ENCODE measurements around the gene PDCD4. TPM values are rescaled to one million over a fixed set of nuclear protein-coding genes. Genes with fewer than 3 reads are reported as not detected.

Gene PDCD4
- total and polyA plus RNA-seq, 9 donors: 55.1 to 214 (median 162) TPM

DNA sequence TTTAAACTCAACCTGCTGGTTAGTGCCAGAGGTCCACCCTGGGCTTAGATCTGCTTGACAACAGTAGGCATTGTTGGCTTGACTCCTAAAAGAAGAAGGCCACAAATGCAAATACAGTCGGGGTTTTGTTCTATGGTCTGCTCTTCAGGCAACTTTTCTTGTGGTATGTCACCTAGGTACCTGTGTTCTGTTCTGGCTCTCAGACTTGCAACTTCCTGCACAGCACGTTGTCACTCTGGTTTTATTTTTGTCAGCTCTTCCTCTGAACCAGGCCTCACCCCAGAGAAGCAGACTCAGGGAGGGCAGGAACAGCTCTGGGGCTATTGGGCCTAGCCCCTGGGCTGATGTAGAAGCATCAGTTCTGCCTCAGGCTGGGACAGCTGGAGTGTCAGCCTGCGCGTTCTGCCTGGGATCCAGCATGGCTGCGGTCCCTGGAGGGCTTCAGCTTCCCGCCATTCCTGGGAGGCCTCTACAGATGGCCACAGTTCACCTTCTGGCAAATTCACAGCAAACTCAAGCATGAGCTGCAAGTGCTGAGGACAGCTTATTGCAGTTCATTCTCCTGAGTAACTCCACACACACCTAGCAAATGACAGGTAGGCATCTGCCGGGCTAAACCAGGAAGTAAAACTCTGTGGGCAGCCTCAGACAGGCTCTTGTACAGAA lies 11.0 kb upstream of the PDCD4 start:
- no peaks in the 10 kb centered on the region for H3K9me3 ChIP-seq (replicated peaks; ENCODE audit: control insufficient read depth, low read depth, low read length)
- peak overlapping the region; percentile 63 for H3K27ac ChIP-seq (ENCODE audit: low read length)
- H3K4me1 ChIP-seq (ENCODE audit: control insufficient read depth, insufficient read depth, low read length): peaks cover 65% of the 10 kb centered on the region
- no peaks in the 10 kb centered on the region for H3K36me3 ChIP-seq (ENCODE audit: control insufficient read depth, insufficient read depth, low read length)
- H3K27me3 ChIP-seq (ENCODE audit: control insufficient read depth, insufficient read depth, low read length): no peaks in the 10 kb centered on the region
- DNase-seq: no peak
- H3K4me3 ChIP-seq (ENCODE audit: low read length): no peak overlapping the region
- 29% methylated on average over 6 of the region's 7 CpGs for WGBS (ENCODE audit: insufficient coverage)

DNA sequence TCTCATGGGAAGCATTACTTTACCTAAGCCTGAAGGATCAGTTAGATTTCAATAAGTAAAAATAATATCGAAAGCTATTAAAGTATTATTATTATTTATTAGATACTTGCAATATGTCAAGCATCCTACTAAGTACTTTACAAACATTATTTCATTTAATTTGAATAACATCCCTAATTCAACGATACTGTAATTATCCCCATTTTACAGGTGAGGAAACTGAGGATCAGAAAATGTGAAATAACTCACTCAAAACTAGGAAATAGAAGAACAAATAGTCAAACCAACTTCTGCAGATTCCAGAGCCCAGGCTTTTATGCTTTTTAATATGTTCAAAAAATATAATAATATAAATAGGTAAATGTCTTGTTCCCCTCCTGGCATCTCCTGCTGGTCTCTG lies 10.3 kb upstream of the PDCD4 start:
- no peak for DNase-seq
- Histone ChIP-seq H3K4me1 (ENCODE audit: control insufficient read depth, insufficient read depth, low read length) (peaks cover 69% of the 10 kb centered on the region), H3K9me3 (replicated peaks; ENCODE audit: control insufficient read depth, low read depth, low read length) (no peaks in the 10 kb centered on the region), H3K4me3 (ENCODE audit: low read length) (no peak overlapping the region), H3K27me3 (ENCODE audit: control insufficient read depth, insufficient read depth, low read length) (no peaks in the 10 kb centered on the region), H3K27ac (ENCODE audit: low read length) (peak overlapping the region; percentile 6), H3K36me3 (ENCODE audit: control insufficient read depth, insufficient read depth, low read length) (no peaks in the 10 kb centered on the region)
- WGBS (ENCODE audit: insufficient coverage): no CpG with 5 or more reads among the region's 2 CpGs

DNA sequence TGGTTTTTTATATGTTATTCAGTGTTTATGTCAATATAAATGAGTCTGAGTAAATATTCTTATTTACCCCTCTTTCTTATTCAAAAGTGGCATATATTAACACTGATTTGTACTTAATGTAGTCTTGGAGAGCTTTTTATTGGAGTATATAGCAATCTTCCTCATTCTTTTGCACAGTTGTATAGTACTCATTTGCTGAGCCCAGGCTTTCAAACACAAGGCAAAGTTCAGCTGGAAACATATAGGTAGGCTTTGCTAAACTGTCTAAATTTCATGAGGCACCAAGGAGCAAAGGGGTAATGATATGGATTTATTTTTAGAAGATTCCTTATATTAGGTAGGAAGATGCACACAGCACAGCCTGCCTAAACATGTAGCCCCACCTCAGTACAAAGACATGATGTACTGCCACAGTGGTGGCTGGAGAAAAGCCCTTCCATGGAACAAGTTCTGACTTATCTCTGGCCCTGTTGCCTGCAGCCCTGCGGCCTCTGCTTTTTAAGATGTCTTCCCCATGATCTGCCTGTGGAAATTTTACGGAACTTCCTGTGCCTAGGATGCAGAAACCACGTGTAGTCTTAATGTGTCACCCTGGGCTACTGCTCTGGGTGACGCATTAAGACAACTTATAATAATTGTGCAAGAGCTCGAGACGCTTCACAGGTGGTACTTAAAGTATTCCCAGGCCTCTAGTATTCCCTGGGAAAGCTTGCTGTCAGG lies 9.6 kb upstream of the PDCD4 start:
- DNase-seq: peak; percentile 49
- Histone ChIP-seq H3K4me3 (ENCODE audit: low read length) (no peak overlapping the region), H3K36me3 (ENCODE audit: control insufficient read depth, insufficient read depth, low read length) (no peaks in the 10 kb centered on the region), H3K4me1 (ENCODE audit: control insufficient read depth, insufficient read depth, low read length) (peaks cover 73% of the 10 kb centered on the region), H3K27ac (ENCODE audit: low read length) (no peak overlapping the region), H3K9me3 (replicated peaks; ENCODE audit: control insufficient read depth, low read depth, low read length) (no peaks in the 10 kb centered on the region), H3K27me3 (ENCODE audit: control insufficient read depth, insufficient read depth, low read length) (no peaks in the 10 kb centered on the region)
- whole genome bisulfite sequencing (ENCODE audit: insufficient coverage): 61% methylated on average over 6 of the region's 6 CpGs

DNA sequence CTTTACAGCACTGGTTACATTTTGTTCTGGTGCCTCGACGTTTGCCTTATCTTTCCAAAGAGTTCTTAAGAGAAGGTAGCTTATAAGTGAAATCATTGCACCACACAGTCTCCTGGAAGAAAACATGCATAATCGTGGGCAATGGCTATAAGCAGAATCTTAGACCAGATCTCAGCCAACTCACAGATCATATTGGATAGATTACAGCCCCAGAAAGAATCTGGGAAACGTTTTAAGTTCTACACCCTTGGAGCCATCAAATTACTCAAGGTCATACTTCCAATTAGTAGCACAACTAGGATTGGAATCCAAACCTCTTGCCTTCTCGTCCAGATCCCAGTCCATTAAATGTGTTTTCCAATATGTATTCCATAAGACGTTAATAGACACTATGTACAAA lies 8.8 kb upstream of the PDCD4 start:
- Histone ChIP-seq H3K9me3 (replicated peaks; ENCODE audit: control insufficient read depth, low read depth, low read length) (no peaks in the 10 kb centered on the region), H3K4me1 (ENCODE audit: control insufficient read depth, insufficient read depth, low read length) (peaks cover 71% of the 10 kb centered on the region), H3K4me3 (ENCODE audit: low read length) (no peak overlapping the region), H3K36me3 (ENCODE audit: control insufficient read depth, insufficient read depth, low read length) (no peaks in the 10 kb centered on the region), H3K27me3 (ENCODE audit: control insufficient read depth, insufficient read depth, low read length) (no peaks in the 10 kb centered on the region), H3K27ac (ENCODE audit: low read length) (peak overlapping the region; percentile 8)
- no peak for DNase-seq
- 25% methylated on average over 2 of the region's 6 CpGs for WGBS (ENCODE audit: insufficient coverage)

DNA sequence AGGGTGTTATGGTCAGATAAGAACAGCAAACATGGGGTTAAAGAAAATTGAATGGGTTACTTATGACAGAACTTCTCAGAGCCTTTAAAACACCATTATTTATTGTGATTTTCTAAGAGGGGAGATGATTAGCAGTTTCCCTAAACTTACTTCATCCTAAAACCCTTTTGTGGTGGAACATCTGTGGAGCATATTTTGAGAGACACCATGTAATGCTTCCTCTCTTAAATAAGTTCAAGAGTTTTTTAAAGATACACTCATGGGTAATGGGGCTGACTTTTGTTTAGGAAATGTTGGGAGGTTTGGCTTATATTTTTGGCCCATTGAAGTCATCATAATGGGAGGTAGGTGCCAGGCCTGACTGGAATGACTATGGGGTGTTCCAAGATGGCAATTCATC lies 8.4 kb upstream of the PDCD4 start:
- peak; percentile 48 for DNase-seq
- Histone ChIP-seq H3K36me3 (ENCODE audit: control insufficient read depth, insufficient read depth, low read length) (no peaks in the 10 kb centered on the region), H3K4me3 (ENCODE audit: low read length) (no peak overlapping the region), H3K27me3 (ENCODE audit: control insufficient read depth, insufficient read depth, low read length) (no peaks in the 10 kb centered on the region), H3K9me3 (replicated peaks; ENCODE audit: control insufficient read depth, low read depth, low read length) (no peaks in the 10 kb centered on the region), H3K27ac (ENCODE audit: low read length) (peak overlapping the region; percentile 8), H3K4me1 (ENCODE audit: control insufficient read depth, insufficient read depth, low read length) (peaks cover 68% of the 10 kb centered on the region)

DNA sequence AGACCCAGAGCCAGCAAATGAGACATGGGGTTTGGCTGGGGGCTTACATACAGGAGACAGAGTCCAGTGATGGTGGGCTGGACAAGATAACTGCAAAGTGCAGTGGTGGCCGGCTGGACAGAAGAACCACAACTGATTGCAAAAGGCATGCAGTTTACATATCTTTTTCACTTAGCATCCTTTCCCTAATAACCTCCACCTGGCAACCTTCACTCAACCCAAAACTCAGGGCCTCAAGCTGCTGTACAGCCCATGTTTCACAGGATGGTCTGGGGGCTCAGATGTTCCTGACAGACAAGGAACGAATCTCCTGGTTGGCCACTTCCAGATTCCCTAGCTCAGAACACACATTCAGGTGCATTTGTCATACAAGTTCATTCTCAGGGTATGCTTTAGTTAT lies 7.8 kb upstream of the PDCD4 start:
- Histone ChIP-seq H3K9me3 (replicated peaks; ENCODE audit: control insufficient read depth, low read depth, low read length) (no peaks in the 10 kb centered on the region), H3K36me3 (ENCODE audit: control insufficient read depth, insufficient read depth, low read length) (no peaks in the 10 kb centered on the region), H3K27me3 (ENCODE audit: control insufficient read depth, insufficient read depth, low read length) (no peaks in the 10 kb centered on the region), H3K27ac (ENCODE audit: low read length) (no peak overlapping the region), H3K4me1 (ENCODE audit: control insufficient read depth, insufficient read depth, low read length) (peaks cover 62% of the 10 kb centered on the region), H3K4me3 (ENCODE audit: low read length) (no peak overlapping the region)
- DNase-seq: no peak
- 83% methylated on average over 1 of the region's 2 CpGs for WGBS (ENCODE audit: insufficient coverage)

DNA sequence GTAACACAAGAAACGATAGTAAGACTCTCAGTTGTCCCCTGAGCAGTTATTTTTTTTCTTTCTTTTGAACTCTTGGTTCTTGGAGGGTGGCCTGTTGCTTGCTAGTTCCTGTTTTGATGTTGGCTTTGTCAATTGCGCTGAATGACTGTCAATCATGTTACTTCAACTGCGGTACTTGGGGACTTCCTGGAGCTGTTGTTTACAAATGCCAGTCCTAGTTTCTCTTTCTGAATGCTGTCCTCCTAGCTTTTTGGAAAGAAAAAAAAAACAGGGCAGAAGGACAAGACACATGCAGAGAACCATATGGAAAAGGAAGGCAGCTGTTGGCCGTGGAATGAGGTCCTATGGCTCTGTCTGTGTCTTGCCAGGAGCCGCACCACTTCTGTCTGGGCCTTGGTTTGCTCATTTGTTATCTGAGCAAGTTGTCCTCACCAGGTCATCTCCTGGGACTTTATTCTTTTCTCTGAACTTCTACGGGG lies 7.0 kb upstream of the PDCD4 start:
- Histone ChIP-seq H3K4me1 (ENCODE audit: control insufficient read depth, insufficient read depth, low read length) (peaks cover 54% of the 10 kb centered on the region), H3K36me3 (ENCODE audit: control insufficient read depth, insufficient read depth, low read length) (no peaks in the 10 kb centered on the region), H3K4me3 (ENCODE audit: low read length) (no peak overlapping the region), H3K27ac (ENCODE audit: low read length) (peak overlapping the region; percentile 82), H3K27me3 (ENCODE audit: control insufficient read depth, insufficient read depth, low read length) (no peaks in the 10 kb centered on the region), H3K9me3 (replicated peaks; ENCODE audit: control insufficient read depth, low read depth, low read length) (no peaks in the 10 kb centered on the region)
- DNase-seq: peak; percentile 77
- WGBS (ENCODE audit: insufficient coverage): 52% methylated on average over 3 of the region's 6 CpGs

DNA sequence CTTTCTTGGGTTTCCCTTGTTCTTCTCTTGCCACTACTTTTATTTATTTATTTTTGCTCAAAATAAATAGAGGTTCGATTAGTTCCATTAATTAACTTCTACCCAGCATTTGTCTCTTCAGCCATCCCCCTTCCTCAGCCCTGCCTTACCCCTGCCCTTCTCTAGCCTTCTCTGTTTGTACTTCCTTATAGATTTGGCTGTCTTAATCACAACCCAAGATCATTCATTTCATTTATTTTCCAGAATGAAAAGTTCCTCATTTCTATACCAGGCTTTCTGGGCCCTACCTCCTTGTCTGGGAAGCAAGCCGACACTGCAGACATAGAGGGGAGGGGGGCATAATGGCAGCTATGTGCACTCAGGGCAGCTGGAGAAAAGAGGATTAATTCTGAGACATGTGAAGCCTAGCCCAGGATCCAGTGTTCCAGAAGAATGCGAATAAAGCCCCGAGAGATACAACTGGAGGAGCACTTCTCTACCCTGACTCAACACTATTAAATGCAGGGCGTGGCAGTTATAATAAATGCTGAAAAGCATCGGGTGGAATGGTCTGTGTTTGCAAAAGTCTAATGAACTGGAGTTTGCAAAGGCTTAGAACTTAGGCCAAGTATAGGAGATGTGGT lies 6.4 kb upstream of the PDCD4 start:
- 25% methylated on average over 2 of the region's 6 CpGs for WGBS (ENCODE audit: insufficient coverage)
- no peaks in the 10 kb centered on the region for H3K36me3 ChIP-seq (ENCODE audit: control insufficient read depth, insufficient read depth, low read length)
- H3K27me3 ChIP-seq (ENCODE audit: control insufficient read depth, insufficient read depth, low read length): no peaks in the 10 kb centered on the region
- DNase-seq: peak; percentile 86
- no peak overlapping the region for H3K4me3 ChIP-seq (ENCODE audit: low read length)
- peak overlapping the region; percentile 82 for H3K27ac ChIP-seq (ENCODE audit: low read length)
- peaks cover 51% of the 10 kb centered on the region for H3K4me1 ChIP-seq (ENCODE audit: control insufficient read depth, insufficient read depth, low read length)
- no peaks in the 10 kb centered on the region for H3K9me3 ChIP-seq (replicated peaks; ENCODE audit: control insufficient read depth, low read depth, low read length)

DNA sequence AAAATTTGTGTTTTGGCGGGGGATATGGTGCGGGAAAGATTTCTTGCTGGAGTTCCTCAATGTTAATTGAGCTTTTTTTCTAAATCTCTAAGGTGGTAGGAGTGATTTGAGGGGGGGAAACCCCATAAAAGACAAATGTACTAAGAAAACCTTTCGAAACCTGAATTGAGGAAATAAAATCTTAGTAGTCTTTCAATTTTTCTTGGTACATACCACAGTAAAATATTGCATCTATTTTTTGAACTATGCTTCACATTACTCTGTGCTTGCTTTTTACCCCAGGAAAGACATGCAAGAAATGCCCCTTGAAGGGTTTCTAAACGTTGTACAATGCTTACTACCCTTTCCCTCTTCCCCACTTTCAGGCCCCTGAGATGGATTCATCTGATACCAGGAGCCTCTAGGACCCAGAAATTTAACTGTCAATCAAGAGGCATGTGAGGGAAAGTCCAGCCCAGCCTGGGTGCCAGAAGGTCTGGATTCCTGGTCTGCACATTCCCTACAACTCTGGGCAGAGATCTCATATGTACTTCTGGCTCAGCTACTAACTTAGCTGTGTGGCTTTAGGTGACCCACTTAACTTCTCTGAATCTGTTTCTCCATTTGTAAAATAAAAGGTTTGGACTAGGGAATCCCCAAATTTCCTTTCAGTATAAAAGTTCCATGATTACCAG lies 5.8 kb upstream of the PDCD4 start:
- WGBS (ENCODE audit: insufficient coverage): 33% methylated on average over 3 of the region's 4 CpGs
- Histone ChIP-seq H3K4me3 (ENCODE audit: low read length) (no peak overlapping the region), H3K36me3 (ENCODE audit: control insufficient read depth, insufficient read depth, low read length) (no peaks in the 10 kb centered on the region), H3K9me3 (replicated peaks; ENCODE audit: control insufficient read depth, low read depth, low read length) (no peaks in the 10 kb centered on the region), H3K27me3 (ENCODE audit: control insufficient read depth, insufficient read depth, low read length) (no peaks in the 10 kb centered on the region), H3K4me1 (ENCODE audit: control insufficient read depth, insufficient read depth, low read length) (peaks cover 50% of the 10 kb centered on the region), H3K27ac (ENCODE audit: low read length) (peak overlapping the region; percentile 82)
- peak; percentile 46 for DNase-seq

Measured in muscle of leg (tissue), 11 donors.